Upper lobe of left lung (tissue), 6 donors: Measurements from ENCODE around the gene ULBP3. TPM values are rescaled to one million over a fixed set of nuclear protein-coding genes. Genes with fewer than 3 reads are reported as not detected.

Source experiments
- ATAC-seq, 2 donors: fragments of 200-7000 bp; cut with Tn5 transposase; one replicate each; pipeline ENCODE4 v1.9.1; 2022; ENCODE audit warnings: mild to moderate bottlenecking in 2 of 2, moderate library complexity in 2 of 2; ENCODE audit not compliant: low FRiP score in 2 of 2
- DNase-seq, 2 donors: peaks; one replicate each; pipeline ENCODE4 v3.0.0-alpha.2; 2019 to 2020
- H3K27ac ChIP-seq, 4 donors: fragments of 200-600 bp; sonication (generic); one replicate each; pipeline ENCODE4 v1.5.1; 2016 to 2019
- H3K27me3 ChIP-seq, 4 donors: fragments of 200-600 bp; sonication (generic); one replicate each; pipeline ENCODE4 v1.5.1; 2017 to 2019
- H3K36me3 ChIP-seq, 4 donors: fragments of 200-600 bp; sonication (generic); one replicate each; pipeline ENCODE4 v1.5.1; 2016 to 2019
- H3K4me1 ChIP-seq, 4 donors: fragments of 200-600 bp; sonication (generic); one replicate each; pipeline ENCODE4 v1.5.1; 2018 to 2019
- H3K4me3 ChIP-seq, 4 donors: fragments of 200-600 bp; sonication (generic); one replicate each; pipeline ENCODE4 v1.5.1; 2017 to 2019; ENCODE audit warnings: mild to moderate bottlenecking in 2 of 4, moderate library complexity in 1 of 4
- H3K9me3 ChIP-seq, 4 donors: fragments of 200-600 bp; sonication (generic); one replicate each; pipeline ENCODE4 v1.5.1; 2018 to 2019
- EP300 ChIP-seq, 4 donors: sonication (generic); formaldehyde crosslinking; IDR thresholded peaks; one replicate each; pipeline ENCODE4 v1.5.1; 2017; ENCODE audit warnings: antibody characterized with exemption in 4 of 4, control low read depth in 2 of 4
- POLR2A ChIP-seq, 4 donors: fragments of 450-650 bp; IDR thresholded peaks; one replicate each; pipeline ENCODE4 v1.5.1; 2016 to 2017; ENCODE audit warnings: antibody characterized with exemption in 4 of 4, mild to moderate bottlenecking in 2 of 4
- POLR2AphosphoS5 ChIP-seq, 2 donors: sonication (generic); formaldehyde crosslinking; IDR thresholded peaks; one replicate each; pipeline ENCODE4 v1.5.1; 2017; ENCODE audit warnings: antibody characterized with exemption in 2 of 2
- WGBS, 2 donors: methylation state at CpG; one replicate each; pipeline ENCODE4 v1.1.5; 2017 to 2018; 5-methylcytosine and 5-hydroxymethylcytosine counted together
- total RNA-seq, 6 donors: library from RNA; depleted of rRNA in 4 of 6; stranded (reverse); fragments of >200 nt in 4 of 6; gene quantifications; one replicate each; pipeline versions ENCODE4 v1.1.0 to v1.2.1, GENCODE V29; 2016 to 2021
- TF ChIP-seq, protein P1 (sequence below), 6 experiments: fragments of 450-650 bp in 4 of 6; fragments of 200-600 bp in 2 of 6; sonication (generic) in 2 of 6; IDR thresholded peaks; one replicate each; pipeline ENCODE4 v1.5.1; 2016 to 2019; ENCODE audit warnings: antibody characterized with exemption in 6 of 6
- donor health status: DM: no; HTN: no; CAD: no; lungs with moderate emphysema.
- donor health status: DM: no; HTN: yes; CAD: no; lungs with severe emphysema.

Gene ULBP3
- total RNA-seq, 6 donors from 2014 or later: 2.5 to 7.0 (median 4.9) TPM; not detected in 2

DNA sequence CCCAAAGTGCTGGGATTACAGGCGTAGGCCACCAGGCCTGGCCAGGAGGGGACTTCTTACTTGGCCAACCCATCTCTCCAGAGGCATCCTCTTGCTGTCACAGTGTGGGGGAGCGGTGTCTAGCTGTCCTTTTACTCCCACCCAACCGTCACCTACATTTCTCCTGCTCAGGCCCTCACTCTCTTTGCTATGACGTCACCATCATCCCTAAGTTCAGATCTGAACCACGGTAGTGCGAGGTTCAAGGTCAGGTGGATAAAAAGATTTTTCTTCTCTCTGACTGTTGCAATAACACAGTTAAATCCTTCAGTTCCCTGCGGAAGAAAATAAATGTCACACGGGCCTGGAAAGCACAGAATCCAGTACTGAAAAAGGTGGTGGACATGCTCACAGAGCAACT, 36.3 kb downstream of the ULBP3 start:
- ATAC-seq (no peak), DNase-seq (no peak)
- no peak overlapping the region for H3K4me3 ChIP-seq
- WGBS, 2 donors: 93 to 94% methylated on average over 8 of the region's 8 CpGs
- no peak overlapping the region for H3K27ac ChIP-seq
- H3K9me3 ChIP-seq: no peaks in the 10 kb centered on the region
- H3K27me3 ChIP-seq: peaks cover 0 to 15% (median 3%) of the 10 kb centered on the region in 4 donors
- peaks cover 3 to 6% (median 4%) of the 10 kb centered on the region in 4 donors for H3K4me1 ChIP-seq
- no peak for TF ChIP-seq EP300 (IDR thresholded peaks at IDR 0.05)
- no peaks in the 10 kb centered on the region for H3K36me3 ChIP-seq

DNA sequence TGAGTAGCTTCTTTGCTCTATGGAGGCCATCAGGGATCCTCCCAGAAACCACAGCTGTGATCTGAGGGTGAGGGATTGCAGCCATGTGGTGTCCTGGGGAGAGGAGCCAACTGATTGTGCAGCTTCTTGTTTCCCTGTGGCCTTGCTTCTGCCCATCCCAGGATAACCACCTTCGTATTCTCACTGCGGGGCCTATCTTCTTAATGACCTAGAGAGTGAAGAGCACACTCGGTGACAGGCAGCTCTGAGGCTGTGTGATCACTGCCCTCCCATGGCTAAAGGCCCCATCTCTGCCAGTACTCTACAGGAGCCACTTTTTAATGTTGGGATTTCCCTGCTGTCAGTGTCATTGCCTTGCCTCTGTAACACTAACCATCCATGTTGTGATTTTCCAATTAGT, 38.3 kb downstream of the ULBP3 start:
- H3K9me3 ChIP-seq: no peaks in the 10 kb centered on the region
- H3K27me3 ChIP-seq: peaks cover 0 to 5% (median 2%) of the 10 kb centered on the region in 4 donors
- TF ChIP-seq POLR2AphosphoS5 (IDR thresholded peaks at IDR 0.05) (no peak), EP300 (IDR thresholded peaks at IDR 0.05) (no peak), POLR2A (IDR thresholded peaks at IDR 0.05) (no peak)
- TF ChIP-seq, protein P1, sequence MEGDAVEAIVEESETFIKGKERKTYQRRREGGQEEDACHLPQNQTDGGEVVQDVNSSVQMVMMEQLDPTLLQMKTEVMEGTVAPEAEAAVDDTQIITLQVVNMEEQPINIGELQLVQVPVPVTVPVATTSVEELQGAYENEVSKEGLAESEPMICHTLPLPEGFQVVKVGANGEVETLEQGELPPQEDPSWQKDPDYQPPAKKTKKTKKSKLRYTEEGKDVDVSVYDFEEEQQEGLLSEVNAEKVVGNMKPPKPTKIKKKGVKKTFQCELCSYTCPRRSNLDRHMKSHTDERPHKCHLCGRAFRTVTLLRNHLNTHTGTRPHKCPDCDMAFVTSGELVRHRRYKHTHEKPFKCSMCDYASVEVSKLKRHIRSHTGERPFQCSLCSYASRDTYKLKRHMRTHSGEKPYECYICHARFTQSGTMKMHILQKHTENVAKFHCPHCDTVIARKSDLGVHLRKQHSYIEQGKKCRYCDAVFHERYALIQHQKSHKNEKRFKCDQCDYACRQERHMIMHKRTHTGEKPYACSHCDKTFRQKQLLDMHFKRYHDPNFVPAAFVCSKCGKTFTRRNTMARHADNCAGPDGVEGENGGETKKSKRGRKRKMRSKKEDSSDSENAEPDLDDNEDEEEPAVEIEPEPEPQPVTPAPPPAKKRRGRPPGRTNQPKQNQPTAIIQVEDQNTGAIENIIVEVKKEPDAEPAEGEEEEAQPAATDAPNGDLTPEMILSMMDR (IDR thresholded peaks at IDR 0.05): no peak
- ATAC-seq (no peak), DNase-seq (no peak)
- H3K27ac ChIP-seq: no peak overlapping the region
- no peak overlapping the region for H3K4me3 ChIP-seq
- H3K36me3 ChIP-seq: no peaks in the 10 kb centered on the region
- WGBS, 2 donors: 73 to 88% methylated on average over 3 of the region's 3 CpGs
- H3K4me1 ChIP-seq: peaks cover 4 to 6% (median 4%) of the 10 kb centered on the region in 4 donors

DNA sequence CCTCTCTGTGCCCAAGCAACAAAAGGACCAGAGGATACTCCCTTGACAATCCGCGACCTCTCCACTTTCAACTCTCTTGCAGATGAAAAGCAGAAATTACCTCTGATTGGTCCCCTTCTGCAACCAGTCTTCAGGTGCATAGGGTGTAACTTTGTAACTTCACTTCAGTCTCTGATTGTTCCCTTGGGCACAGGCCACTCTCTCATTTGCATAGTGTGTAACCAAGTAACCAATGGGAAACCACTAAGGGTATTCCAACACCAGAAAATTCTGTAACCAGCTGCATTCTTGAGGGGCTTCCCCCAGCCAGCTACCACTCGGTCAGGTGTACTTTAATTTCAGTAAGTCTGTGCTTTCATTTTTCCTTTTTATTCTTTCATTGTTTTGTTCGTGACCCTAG, 39.2 kb downstream of the ULBP3 start:
- DNase-seq (no peak), ATAC-seq (no peak)
- Histone ChIP-seq H3K4me1 (peaks cover 9 to 13% (median 12%) of the 10 kb centered on the region in 4 donors), H3K27me3 (peaks cover 0 to 7% (median 5%) of the 10 kb centered on the region in 4 donors), H3K9me3 (no peaks in the 10 kb centered on the region), H3K27ac (no peak overlapping the region), H3K36me3 (no peaks in the 10 kb centered on the region), H3K4me3 (no peak overlapping the region)
- 68 to 89% methylated on average over 4 of the region's 4 CpGs for WGBS, 2 donors
- TF ChIP-seq POLR2A (IDR thresholded peaks at IDR 0.05) (no peak), POLR2AphosphoS5 (IDR thresholded peaks at IDR 0.05) (no peak), EP300 (IDR thresholded peaks at IDR 0.05) (no peak)
- TF ChIP-seq, protein P1 (IDR thresholded peaks at IDR 0.05): no peak

DNA sequence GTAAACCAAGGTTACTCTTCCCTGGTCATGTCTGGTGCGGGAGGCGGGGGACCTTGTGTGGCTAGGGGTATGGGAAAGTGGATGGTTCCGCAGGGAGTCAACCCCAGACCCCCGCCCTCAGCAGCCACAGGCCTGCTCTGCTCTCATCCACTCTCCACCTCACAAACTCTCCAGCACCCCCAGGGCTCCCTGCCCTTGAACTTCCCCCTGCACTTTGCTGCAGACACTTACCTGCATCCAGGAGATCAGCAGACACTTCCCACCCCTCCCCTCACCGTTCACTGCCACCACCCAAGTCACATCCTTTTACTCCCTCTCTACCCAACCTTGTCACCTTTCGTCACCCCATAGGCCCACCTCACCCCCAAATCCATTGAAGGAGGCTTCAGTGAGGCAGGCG, 39.6 kb downstream of the ULBP3 start:
- ATAC-seq (no peak), DNase-seq (no peak)
- H3K4me3 ChIP-seq: no peak overlapping the region
- no peak overlapping the region for H3K27ac ChIP-seq
- H3K36me3 ChIP-seq: no peaks in the 10 kb centered on the region
- no peaks in the 10 kb centered on the region for H3K9me3 ChIP-seq
- TF ChIP-seq POLR2AphosphoS5 (IDR thresholded peaks at IDR 0.05): no peak
- WGBS, 2 donors: 82 to 87% methylated on average over 7 of the region's 7 CpGs
- peaks cover 9 to 14% (median 12%) of the 10 kb centered on the region in 4 donors for H3K4me1 ChIP-seq
- peaks cover 0 to 9% (median 5%) of the 10 kb centered on the region in 4 donors for H3K27me3 ChIP-seq

DNA sequence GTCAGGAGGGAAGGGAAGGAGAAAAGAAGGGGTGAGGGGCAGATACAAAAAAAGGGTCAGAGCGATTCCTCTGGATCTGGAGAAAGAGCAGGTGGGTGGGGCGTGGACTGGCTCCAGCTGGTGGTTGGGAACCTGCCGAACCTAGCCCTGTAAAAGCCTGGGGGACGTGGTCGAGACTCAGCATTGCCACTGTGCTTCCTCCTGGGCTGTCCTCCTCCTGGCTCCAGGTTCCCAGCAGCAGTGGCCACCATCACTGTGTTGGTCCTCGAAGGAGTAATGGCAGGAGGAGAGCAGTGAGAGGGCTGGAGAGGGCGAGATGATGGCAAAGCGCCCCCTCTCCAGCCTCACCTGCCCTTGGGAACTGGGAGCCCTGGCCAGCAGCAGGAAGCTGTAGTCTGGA, 40.1 kb downstream of the ULBP3 start:
- WGBS, 2 donors: 69 to 86% methylated on average over 8 of the region's 8 CpGs
- ATAC-seq (no peak), DNase-seq (no peak)
- Histone ChIP-seq H3K27ac (no peak overlapping the region), H3K4me1 (peaks cover 9 to 14% (median 12%) of the 10 kb centered on the region in 4 donors), H3K36me3 (no peaks in the 10 kb centered on the region), H3K9me3 (no peaks in the 10 kb centered on the region), H3K27me3 (peaks cover 0 to 9% (median 5%) of the 10 kb centered on the region in 4 donors), H3K4me3 (no peak overlapping the region)
- TF ChIP-seq EP300 (IDR thresholded peaks at IDR 0.05) (no peak), POLR2A (IDR thresholded peaks at IDR 0.05) (no peak), POLR2AphosphoS5 (IDR thresholded peaks at IDR 0.05) (no peak)
- TF ChIP-seq, protein P1 (IDR thresholded peaks at IDR 0.05): no peak
